Measurements from ENCODE around the gene TMEM132D.

Gene TMEM132D

DNA sequence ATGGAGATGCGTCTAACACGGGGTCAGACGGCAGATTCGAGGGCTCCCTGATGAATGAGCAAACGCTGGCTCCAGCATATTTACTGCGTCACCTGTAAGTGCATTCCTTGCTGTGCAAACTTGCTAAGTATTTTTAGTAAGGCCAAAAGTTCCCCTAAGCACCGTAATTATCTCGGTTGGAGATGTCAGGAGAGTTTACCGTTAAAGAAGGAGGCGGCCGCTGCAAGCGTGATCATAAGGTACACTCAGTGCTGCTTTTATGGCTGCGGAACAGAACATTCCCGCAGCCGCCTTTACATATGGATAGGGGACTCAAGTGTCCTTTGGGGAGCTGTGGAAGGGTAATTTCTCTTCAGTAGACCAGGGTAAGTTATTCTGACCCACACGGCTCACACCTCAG, 875.0 kb downstream of the TMEM132D start:
- Histone ChIP-seq H3K4me3 (ENCODE audit: low read depth, low read length) (no peak overlapping the region), H3K27ac (ENCODE audit: extremely low read depth, low read depth, low read length) (no peak overlapping the region), H3K4me1 (ENCODE audit: control insufficient read depth, insufficient read depth, low read length) (no peaks in the 10 kb centered on the region), H3K9me3 (ENCODE audit: control insufficient read depth, insufficient read depth, low read depth, low read length) (no peaks in the 10 kb centered on the region), H3K36me3 (ENCODE audit: control insufficient read depth in 2 of 2, insufficient read depth in 1 of 2, low read length in 2 of 2) (no peaks in the 10 kb centered on the region)
- POLR2A ChIA-PET, result no interaction called here
- TF ChIP-seq ZNF560 (tag by site-specific recombination; IDR thresholded peaks at IDR 0.05; ENCODE audit: borderline replicate concordance), result no peak
- no peak for TF ChIP-seq TCF7L2 (IDR thresholded peaks at IDR 0.05; ENCODE audit: borderline replicate concordance, low read depth, low read length)
- TF ChIP-seq SP7 (tag by site-specific recombination; IDR thresholded peaks at IDR 0.05), result no peak
- TF ChIP-seq ZNF521 (tag by site-specific recombination; IDR thresholded peaks at IDR 0.05), result no peak
- no peak for TF ChIP-seq ZSCAN16 (tag by site-specific recombination; IDR thresholded peaks at IDR 0.05)
- TF ChIP-seq ZNF792 (tag by site-specific recombination; IDR thresholded peaks at IDR 0.05), result no peak
- TF ChIP-seq MYNN (tag by site-specific recombination; IDR thresholded peaks at IDR 0.05; ENCODE audit: borderline replicate concordance), result no peak
- no peak for TF ChIP-seq ZNF473 (tag by site-specific recombination; IDR thresholded peaks at IDR 0.05)
- no peak for TF ChIP-seq ZNF146 (tag by site-specific recombination; IDR thresholded peaks at IDR 0.05)
- no peak for TF ChIP-seq ZNF133 (tag by site-specific recombination; IDR thresholded peaks at IDR 0.05)
- TF ChIP-seq ZNF549 (tag by site-specific recombination; IDR thresholded peaks at IDR 0.05), result no peak
- no peak for TF ChIP-seq ZNF292 (tag by site-specific recombination; IDR thresholded peaks at IDR 0.05; ENCODE audit: borderline replicate concordance, low read depth)
- CTCF ChIA-PET, result interaction anchor here (0.6 kb wide), 1 partner anchor 20 kb away, joined by 3 read pairs; no protein-coding TSS in a partner anchor

DNA sequence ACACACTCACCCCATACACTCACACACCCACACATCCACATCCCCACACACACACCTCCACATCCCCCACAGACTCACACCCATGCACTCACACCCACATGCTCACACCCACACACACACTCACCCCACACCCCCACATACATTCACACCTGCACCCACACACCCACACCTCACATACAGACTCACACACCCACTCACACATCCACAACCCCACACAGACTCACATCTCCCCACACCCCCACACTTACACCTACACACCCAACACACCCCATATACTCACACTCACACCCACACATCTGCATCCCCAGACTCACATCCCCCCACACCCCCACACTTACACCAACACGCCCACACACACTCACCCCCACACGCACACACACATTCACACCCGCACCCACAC, 878.8 kb downstream of the TMEM132D start:
- Histone ChIP-seq H3K4me3 (ENCODE audit: low read depth, low read length) (no peak overlapping the region), H3K36me3 (ENCODE audit: control insufficient read depth in 2 of 2, insufficient read depth in 1 of 2, low read length in 2 of 2) (no peaks in the 10 kb centered on the region), H3K27ac (ENCODE audit: extremely low read depth, low read depth, low read length) (no peak overlapping the region), H3K4me1 (ENCODE audit: control insufficient read depth, insufficient read depth, low read length) (no peaks in the 10 kb centered on the region), H3K9me3 (ENCODE audit: control insufficient read depth, insufficient read depth, low read depth, low read length) (no peaks in the 10 kb centered on the region)
- ChIA-PET CTCF (no interaction called here), POLR2A (no interaction called here)
- TF ChIP-seq ZNF223 (tag by site-specific recombination; IDR thresholded peaks at IDR 0.05), result no peak
- no peak for TF ChIP-seq ZNF624 (tag by site-specific recombination; IDR thresholded peaks at IDR 0.05)
- no peak for TF ChIP-seq ZNF530 (tag by site-specific recombination; IDR thresholded peaks at IDR 0.05; ENCODE audit: low read depth)
- no peak for TF ChIP-seq ZNF132 (tag by site-specific recombination; IDR thresholded peaks at IDR 0.05; ENCODE audit: borderline replicate concordance)
- TF ChIP-seq ZFHX2 (tag by site-specific recombination; conservative IDR thresholded peaks at IDR 0.05), result peak; percentile 62
- TF ChIP-seq EGR2 (tag by site-specific recombination; IDR thresholded peaks at IDR 0.05; ENCODE audit: low read depth), result peak; percentile 80
- no peak for TF ChIP-seq ZNF843 (tag by site-specific recombination; IDR thresholded peaks at IDR 0.05)
- TF ChIP-seq PBX3 (CRISPR knock-in tag; IDR thresholded peaks at IDR 0.05), result no peak
- no peak for TF ChIP-seq ZNF600 (tag by site-specific recombination; IDR thresholded peaks at IDR 0.05)
- 0 out of 2 replicates have a peak, but pooled peaks have one; percentile 6 for TF ChIP-seq AEBP2 (tag by site-specific recombination; IDR thresholded peaks at IDR 0.05; ENCODE audit: borderline replicate concordance)

Data from HEK293 (cell line).